ENCODE measurements around the gene HSD17B1.

Gene HSD17B1

DNA sequence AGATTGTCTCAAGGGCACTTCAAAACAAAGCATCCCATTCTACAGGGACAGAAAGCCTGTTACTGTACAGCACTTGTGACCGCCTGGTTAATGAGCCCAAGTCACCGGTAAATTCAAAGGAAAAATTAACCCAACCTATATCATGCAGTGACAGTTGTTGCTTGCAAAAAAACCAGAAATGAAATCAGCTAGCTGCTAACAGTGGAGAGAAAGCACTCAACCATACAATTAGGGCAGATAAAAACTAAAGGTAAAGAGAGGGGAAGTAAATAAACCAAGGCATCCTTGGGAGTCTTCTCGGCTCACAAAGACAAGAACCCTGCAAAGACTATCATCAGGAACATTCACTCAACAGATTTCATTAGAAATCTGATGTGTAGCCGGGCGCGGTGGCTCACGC lies 50.6 kb downstream of the HSD17B1 start:
- H3K4me1 ChIP-seq (ENCODE audit: control insufficient read depth in 2 of 2, insufficient read depth in 1 of 2, low read depth in 1 of 2, low read length in 2 of 2) = peaks cover 3 to 6% of the 10 kb centered on the region in 2 donors
- no peak overlapping the region for H3K4me2 ChIP-seq (ENCODE audit: insufficient read depth, low read length, poor library complexity, severe bottlenecking)
- no peaks in the 10 kb centered on the region for H3K9me3 ChIP-seq (replicated peaks in 1 of 2; ENCODE audit: control insufficient read depth in 2 of 2, insufficient read depth in 1 of 2, low read depth in 1 of 2, low read length in 2 of 2)
- no peak overlapping the region for H3K14ac ChIP-seq (ENCODE audit: low read length)
- H3K4me3 ChIP-seq (ENCODE audit: low read length in 2 of 2) = no peak overlapping the region
- no peak overlapping the region for H2BK120ac ChIP-seq (ENCODE audit: low read depth, low read length)
- no peak overlapping the region for H3K18ac ChIP-seq (ENCODE audit: low read length)
- H3K27me3 ChIP-seq (ENCODE audit: control insufficient read depth in 3 of 3, insufficient read depth in 3 of 3, low read depth in 1 of 3, low read length in 3 of 3) = no peaks in the 10 kb centered on the region
- H3K27ac ChIP-seq (replicated peaks; ENCODE audit: low read length) = no peak overlapping the region
- H3K4ac ChIP-seq (ENCODE audit: low read length) = no peak overlapping the region
- H4K8ac ChIP-seq (ENCODE audit: low read depth, low read length) = no peak overlapping the region
- no peak overlapping the region for H3K23ac ChIP-seq (ENCODE audit: low read depth, low read length, poor library complexity)
- DNase-seq (ENCODE audit: low spot score) = no peak
- no peak overlapping the region for H2AFZ ChIP-seq (ENCODE audit: low read length)
- no peak overlapping the region for H2AK5ac ChIP-seq (ENCODE audit: low read depth, low read length)
- peaks cover 0 to 17% of the 10 kb centered on the region in 2 donors for H3K36me3 ChIP-seq (replicated peaks in 1 of 2; ENCODE audit: control insufficient read depth in 2 of 2, insufficient read depth in 2 of 2, low read length in 2 of 2)
- no peak overlapping the region for H4K91ac ChIP-seq (ENCODE audit: low read depth, low read length, poor library complexity)
- peaks cover 1% of the 10 kb centered on the region for H3K79me1 ChIP-seq (ENCODE audit: low read depth, low read length)
- H2BK5ac ChIP-seq (ENCODE audit: low read length) = no peak overlapping the region
- H3K9ac ChIP-seq (ENCODE audit: low read depth, low read length, poor library complexity) = no peak overlapping the region
- no CpG with 5 or more reads among the region's 7 CpGs for WGBS, 2 donors (ENCODE audit: extremely low coverage in 2 of 2, insufficient read length in 2 of 2, insufficient replicate concordance in 1 of 2)
- no peak overlapping the region for H2BK12ac ChIP-seq (ENCODE audit: low read length)
- no peak overlapping the region for H2BK15ac ChIP-seq (ENCODE audit: low read length)

Measured in neuronal stem cell (in vitro differentiated cells).